ENCODE results near the gene MPO.

DNA sequence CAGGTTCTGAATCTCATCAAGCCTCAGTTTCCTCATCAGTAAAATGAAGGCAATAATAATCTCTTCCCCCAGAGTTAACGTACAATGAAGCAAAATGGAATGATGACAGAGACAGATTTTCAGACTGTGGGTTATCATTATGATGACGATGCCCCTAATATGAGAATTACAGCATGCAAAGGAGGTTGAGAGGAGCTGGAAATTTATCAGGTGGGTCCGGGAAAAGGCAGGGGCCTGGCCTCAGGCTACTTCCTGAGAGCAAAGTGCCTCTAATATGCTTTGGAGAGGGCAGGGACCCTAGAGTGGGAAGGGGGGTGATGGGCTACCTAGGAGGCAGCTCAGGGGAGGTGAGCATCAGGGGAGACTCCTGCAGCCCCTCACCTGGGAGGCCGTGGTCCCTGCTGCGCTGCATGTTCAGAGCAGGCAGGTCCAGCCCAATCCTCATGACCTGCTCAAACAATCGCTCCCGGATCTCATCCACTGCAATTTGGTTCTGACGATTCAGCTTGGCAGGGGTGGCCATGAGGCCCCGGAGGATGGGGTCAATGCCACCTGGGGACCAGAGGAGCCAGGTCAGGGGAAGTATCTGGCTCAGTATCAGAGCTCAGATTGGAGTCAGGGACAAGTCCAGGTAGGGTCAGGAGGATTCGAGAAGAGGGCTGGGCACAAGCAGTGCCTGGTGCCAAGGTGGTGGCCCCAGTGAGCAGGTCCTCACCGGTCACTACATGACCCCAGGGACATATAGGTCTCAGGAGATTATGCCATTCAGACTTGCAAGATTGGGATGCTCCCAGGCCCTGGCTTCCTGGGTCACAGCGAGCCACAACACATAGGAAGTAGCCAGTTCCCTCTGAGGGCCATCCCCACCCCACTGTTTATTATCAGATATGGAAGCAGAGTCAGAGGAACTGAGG, 8.1 kb downstream of the MPO start:
- TF ChIP-seq, protein P1, sequence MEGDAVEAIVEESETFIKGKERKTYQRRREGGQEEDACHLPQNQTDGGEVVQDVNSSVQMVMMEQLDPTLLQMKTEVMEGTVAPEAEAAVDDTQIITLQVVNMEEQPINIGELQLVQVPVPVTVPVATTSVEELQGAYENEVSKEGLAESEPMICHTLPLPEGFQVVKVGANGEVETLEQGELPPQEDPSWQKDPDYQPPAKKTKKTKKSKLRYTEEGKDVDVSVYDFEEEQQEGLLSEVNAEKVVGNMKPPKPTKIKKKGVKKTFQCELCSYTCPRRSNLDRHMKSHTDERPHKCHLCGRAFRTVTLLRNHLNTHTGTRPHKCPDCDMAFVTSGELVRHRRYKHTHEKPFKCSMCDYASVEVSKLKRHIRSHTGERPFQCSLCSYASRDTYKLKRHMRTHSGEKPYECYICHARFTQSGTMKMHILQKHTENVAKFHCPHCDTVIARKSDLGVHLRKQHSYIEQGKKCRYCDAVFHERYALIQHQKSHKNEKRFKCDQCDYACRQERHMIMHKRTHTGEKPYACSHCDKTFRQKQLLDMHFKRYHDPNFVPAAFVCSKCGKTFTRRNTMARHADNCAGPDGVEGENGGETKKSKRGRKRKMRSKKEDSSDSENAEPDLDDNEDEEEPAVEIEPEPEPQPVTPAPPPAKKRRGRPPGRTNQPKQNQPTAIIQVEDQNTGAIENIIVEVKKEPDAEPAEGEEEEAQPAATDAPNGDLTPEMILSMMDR (IDR thresholded peaks at IDR 0.05; ENCODE audit: low read depth, low read length, poor library complexity, severe bottlenecking) = no peak
- no peak for TF ChIP-seq EZH2phosphoT487 (IDR thresholded peaks at IDR 0.05; ENCODE audit: borderline replicate concordance, low read length)
